HepG2 (cell line): ENCODE results near the gene OTC. TPM values are rescaled to one million over a fixed set of nuclear protein-coding genes. Genes with fewer than 3 reads are reported as not detected.

Experiments
- BCL6 ChIP-seq: IDR thresholded peaks from 2 replicates; pipeline ENCODE4 v1.6.1; 2016; ENCODE audit warnings: missing genetic modification reagents, missing compliant biosample characterization
- CENPT ChIP-seq: sonication (generic); formaldehyde crosslinking; IDR thresholded peaks from 2 replicates; pipeline ENCODE4 v1.8.0; 2022; ENCODE audit warnings: low read depth, mild to moderate bottlenecking, moderate library complexity, missing genetic modification reagents
- DRAP1 ChIP-seq: IDR thresholded peaks from 2 replicates; pipeline ENCODE4 v1.6.1; 2016; ENCODE audit warnings: missing genetic modification reagents, missing compliant biosample characterization
- EHMT2 ChIP-seq: fragments of 200-600 bp; sonication (generic); IDR thresholded peaks from 2 replicates; pipeline ENCODE4 v1.7.0; 2017; ENCODE audit warnings: antibody characterized with exemption, low read depth, low read length, borderline replicate concordance
- ELF3 ChIP-seq: IDR thresholded peaks from 2 replicates; pipeline ENCODE4 v1.6.1; 2016; ENCODE audit warnings: missing genetic modification reagents, missing compliant biosample characterization
- ESRRA ChIP-seq: sonication (generic); formaldehyde crosslinking; IDR thresholded peaks from 2 replicates; pipeline ENCODE4 v1.5.1; 2020; ENCODE audit warnings: mild to moderate bottlenecking, low read depth, missing genetic modification reagents
- HNF1A ChIP-seq, 2 experiments: sonication (generic) in 1 of 2; formaldehyde crosslinking in 1 of 2; IDR thresholded peaks; 2 replicates each; pipeline versions ENCODE4 v1.4.0 to v1.6.1; 2016 to 2020; ENCODE audit warnings: borderline replicate concordance in 1 of 2, low read depth in 1 of 2, mild to moderate bottlenecking in 1 of 2, missing genetic modification reagents in 1 of 2
- NFYC ChIP-seq: IDR thresholded peaks from 2 replicates; pipeline ENCODE4 v1.6.1; 2016; ENCODE audit warnings: missing genetic modification reagents, missing compliant biosample characterization
- PITX1 ChIP-seq: sonication (generic); formaldehyde crosslinking; IDR thresholded peaks from 2 replicates; pipeline ENCODE4 v1.5.1; 2020; ENCODE audit warnings: mild to moderate bottlenecking, missing genetic modification reagents
- RARA ChIP-seq: IDR thresholded peaks from 2 replicates; pipeline ENCODE4 v1.6.1; 2016; ENCODE audit warnings: missing genetic modification reagents, missing compliant biosample characterization
- SAP130 ChIP-seq: IDR thresholded peaks from 2 replicates; pipeline ENCODE4 v1.6.1; 2016; ENCODE audit warnings: low read depth
- SIX1 ChIP-seq: sonication (generic); formaldehyde crosslinking; IDR thresholded peaks from 2 replicates; pipeline ENCODE4 v1.4.0; 2020; ENCODE audit warnings: missing genetic modification reagents, borderline replicate concordance
- ZGPAT ChIP-seq: IDR thresholded peaks from 2 replicates; pipeline ENCODE4 v1.6.1; 2016; ENCODE audit warnings: mild to moderate bottlenecking
- ZNF652 ChIP-seq: IDR thresholded peaks from 2 replicates; pipeline ENCODE4 v1.6.1; 2016; ENCODE audit warnings: low read depth, borderline replicate concordance
- polyA plus RNA-seq, 8 experiments: library from polyadenylated mRNA; depleted of rRNA in 3 of 8; stranded (reverse) in 7 of 8; unstranded in 1 of 8; fragments of >200 nt; fragmentation: Illumina TruSeq in 4 of 8; extraction: Trizol in 4 of 8; gene quantifications; 2 replicates each; pipeline versions ENCODE4 v1.2.1 to v1.2.3, GENCODE V29; 2011 to 2016; ENCODE audit warnings: low read depth in 4 of 8, missing spikeins in 1 of 8, mixed read lengths in 1 of 8; ENCODE audit not compliant: insufficient read depth in 1 of 8
- total RNA-seq, 5 experiments: library from RNA; depleted of rRNA; stranded (reverse); fragments of >200 nt; fragmentation: Illumina TruSeq; extraction: Trizol; gene quantifications; 2 replicates each; pipeline ENCODE4 v1.2.3, GENCODE V29; 2016; ENCODE audit warnings: low read depth in 1 of 5
- TF ChIP-seq, protein P1 (sequence below): sonication (generic); formaldehyde crosslinking; IDR thresholded peaks from 2 replicates; pipeline ENCODE4 v1.4.0; 2020; ENCODE audit warnings: missing genetic modification reagents
- TF ChIP-seq, protein P2 (sequence below): IDR thresholded peaks from 2 replicates; pipeline ENCODE4 v1.6.1; 2016

OTC gene
- total and polyA plus RNA-seq, 2 of the 13 experiments (the other 11 are each of a cell fraction or from before 2014, with no cell fraction given): 0.04 to 1.8 TPM

GRCh38 chrX:38342853-38343778, 9.3 kb upstream of the OTC start (continued):
- TF ChIP-seq HNF1A (IDR thresholded peaks at IDR 0.05; ENCODE audit: low read depth): peak; percentile 80; the same call in 1 of the 2 replicates
- TF ChIP-seq HNF1A (CRISPR knock-in tag; IDR thresholded peaks at IDR 0.05; ENCODE audit: borderline replicate concordance): peak; percentile 86
- TF ChIP-seq DRAP1 (CRISPR knock-in tag): 0 out of 2 replicates have a peak, but pooled peaks have one; percentile 41
- TF ChIP-seq ESRRA: 0 out of 2 replicates have a peak, but pooled peaks have one; percentile 22
- peak; percentile 38; the same call in 1 of the 2 replicates for TF ChIP-seq SAP130 (CRISPR knock-in tag)
- TF ChIP-seq, protein P1, sequence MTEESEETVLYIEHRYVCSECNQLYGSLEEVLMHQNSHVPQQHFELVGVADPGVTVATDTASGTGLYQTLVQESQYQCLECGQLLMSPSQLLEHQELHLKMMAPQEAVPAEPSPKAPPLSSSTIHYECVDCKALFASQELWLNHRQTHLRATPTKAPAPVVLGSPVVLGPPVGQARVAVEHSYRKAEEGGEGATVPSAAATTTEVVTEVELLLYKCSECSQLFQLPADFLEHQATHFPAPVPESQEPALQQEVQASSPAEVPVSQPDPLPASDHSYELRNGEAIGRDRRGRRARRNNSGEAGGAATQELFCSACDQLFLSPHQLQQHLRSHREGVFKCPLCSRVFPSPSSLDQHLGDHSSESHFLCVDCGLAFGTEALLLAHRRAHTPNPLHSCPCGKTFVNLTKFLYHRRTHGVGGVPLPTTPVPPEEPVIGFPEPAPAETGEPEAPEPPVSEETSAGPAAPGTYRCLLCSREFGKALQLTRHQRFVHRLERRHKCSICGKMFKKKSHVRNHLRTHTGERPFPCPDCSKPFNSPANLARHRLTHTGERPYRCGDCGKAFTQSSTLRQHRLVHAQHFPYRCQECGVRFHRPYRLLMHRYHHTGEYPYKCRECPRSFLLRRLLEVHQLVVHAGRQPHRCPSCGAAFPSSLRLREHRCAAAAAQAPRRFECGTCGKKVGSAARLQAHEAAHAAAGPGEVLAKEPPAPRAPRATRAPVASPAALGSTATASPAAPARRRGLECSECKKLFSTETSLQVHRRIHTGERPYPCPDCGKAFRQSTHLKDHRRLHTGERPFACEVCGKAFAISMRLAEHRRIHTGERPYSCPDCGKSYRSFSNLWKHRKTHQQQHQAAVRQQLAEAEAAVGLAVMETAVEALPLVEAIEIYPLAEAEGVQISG: peak; percentile 9; the same call in 1 of the 2 replicates
- peak; percentile 49; the same call in 1 of the 2 replicates for TF ChIP-seq PITX1 (CRISPR knock-in tag)
- peak; percentile 44 for TF ChIP-seq NFYC
- TF ChIP-seq SIX1: peak; percentile 77
- peak; percentile 19; the same call in 1 of the 2 replicates for TF ChIP-seq ZNF652 (CRISPR knock-in tag)
- 0 out of 2 replicates have a peak, but pooled peaks have one; percentile 31 for TF ChIP-seq ELF3 (CRISPR knock-in tag)
- no peak for TF ChIP-seq CENPT
- TF ChIP-seq, protein P2, sequence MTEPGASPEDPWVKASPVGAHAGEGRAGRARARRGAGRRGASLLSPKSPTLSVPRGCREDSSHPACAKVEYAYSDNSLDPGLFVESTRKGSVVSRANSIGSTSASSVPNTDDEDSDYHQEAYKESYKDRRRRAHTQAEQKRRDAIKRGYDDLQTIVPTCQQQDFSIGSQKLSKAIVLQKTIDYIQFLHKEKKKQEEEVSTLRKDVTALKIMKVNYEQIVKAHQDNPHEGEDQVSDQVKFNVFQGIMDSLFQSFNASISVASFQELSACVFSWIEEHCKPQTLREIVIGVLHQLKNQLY (CRISPR knock-in tag): 0 out of 2 replicates have a peak, but pooled peaks have one; percentile 10
- TF ChIP-seq RARA: peak; percentile 50; the same call in 1 of the 2 replicates
- peak; percentile 75 for TF ChIP-seq BCL6 (CRISPR knock-in tag)
- peak; percentile 56; the same call in 1 of the 2 replicates for TF ChIP-seq ZGPAT (CRISPR knock-in tag)
- peak; percentile 58; the same call in 1 of the 2 replicates for TF ChIP-seq EHMT2
